ENCODE data around the gene TECPR1.

TECPR1 gene

GRCh38 chr7:98189559-98189958 is 62.5 kb downstream of the TECPR1 start:
- DNase-seq (ENCODE audit: low spot score): no peak

GRCh38 chr7:98187138-98187502 is 64.9 kb downstream of the TECPR1 start:
- DNase-seq (ENCODE audit: low spot score): no peak

GRCh38 chr7:98186452-98187137 is 65.4 kb downstream of the TECPR1 start:
- DNase-seq (ENCODE audit: low spot score): no peak

GRCh38 chr7:98185101-98185500 is 66.9 kb downstream of the TECPR1 start:
- DNase-seq (ENCODE audit: low spot score): no peak

GRCh38 chr7:98180751-98181150 is 71.3 kb downstream of the TECPR1 start:
- DNase-seq (ENCODE audit: low spot score): no peak

GRCh38 chr7:98178762-98179490 is 73.1 kb downstream of the TECPR1 start:
- DNase-seq (ENCODE audit: low spot score): no peak

- no peak for DNase-seq (ENCODE audit: low spot score)
These were observed 73.7 kb downstream of the TECPR1 start for GRCh38 chr7:98178321-98178720.

- DNase-seq (ENCODE audit: low spot score): no peak
These were observed 74.5 kb downstream of the TECPR1 start for GRCh38 chr7:98177553-98177952.

GRCh38 chr7:98175260-98175940 is 76.6 kb downstream of the TECPR1 start:
- DNase-seq (ENCODE audit: low spot score): peak; percentile 9

GRCh38 chr7:98174334-98175259 is 77.4 kb downstream of the TECPR1 start:
- no peak for DNase-seq (ENCODE audit: low spot score)

- DNase-seq (ENCODE audit: low spot score): no peak
These were observed 80.6 kb downstream of the TECPR1 start for GRCh38 chr7:98171449-98171848.

GRCh38 chr7:98170966-98171365 is 81.1 kb downstream of the TECPR1 start:
- DNase-seq (ENCODE audit: low spot score): no peak

- DNase-seq (ENCODE audit: low spot score): no peak
These were observed 83.0 kb downstream of the TECPR1 start for GRCh38 chr7:98168904-98169621.

- DNase-seq (ENCODE audit: low spot score): peak; percentile 70
These were observed 83.7 kb downstream of the TECPR1 start for GRCh38 chr7:98168181-98168903.

GRCh38 chr7:98167653-98168052 is 84.4 kb downstream of the TECPR1 start:
- DNase-seq (ENCODE audit: low spot score): no peak

- no peak for DNase-seq (ENCODE audit: low spot score)
These were observed 85.4 kb downstream of the TECPR1 start for GRCh38 chr7:98166668-98166970.

- DNase-seq (ENCODE audit: low spot score): peak; percentile 43
These were observed 86.0 kb downstream of the TECPR1 start for GRCh38 chr7:98165827-98166667.
